HG02798 (cell line): Measurements from ENCODE around the gene GRID2.
"Not testable (repeated sequence)": the region's sequence is repeated elsewhere in the genome, so short reads cannot be mapped to it uniquely, and the experiment has no call there.

ENCODE experiments used
- ATAC-seq: cut with Tn5 transposase; IDR thresholded peaks from one replicate; pipeline ENCODE4 v1.9.1; 2021; ENCODE audit warnings: mild to moderate bottlenecking; ENCODE audit not compliant: unreplicated experiment, poor library complexity

Gene GRID2

DNA sequence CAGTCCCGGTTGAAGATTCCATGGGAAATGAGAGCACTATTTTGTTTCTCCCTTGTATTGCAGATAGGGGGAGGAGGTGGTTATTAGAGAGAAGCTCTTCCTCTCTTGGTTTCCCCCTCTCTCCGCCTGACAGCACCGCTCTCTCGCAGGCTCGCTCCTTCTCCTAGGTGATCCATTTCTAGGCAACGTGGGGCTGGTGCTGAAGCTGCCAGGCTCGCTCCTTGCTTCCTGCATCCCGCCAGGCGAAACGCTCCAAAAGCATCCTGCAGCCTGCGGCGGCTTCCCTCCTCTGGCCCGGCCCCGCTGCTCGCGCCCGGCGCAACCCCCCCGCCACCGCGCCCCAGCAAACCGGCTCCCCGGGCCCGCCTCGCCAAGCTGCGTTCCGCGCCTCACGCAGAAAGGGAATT is at the start of gene GRID2:
Gene GRID2, plus strand, starts transcription at position 346 of the 407 bp plus-strand sequence.
- no peak for ATAC-seq

DNA sequence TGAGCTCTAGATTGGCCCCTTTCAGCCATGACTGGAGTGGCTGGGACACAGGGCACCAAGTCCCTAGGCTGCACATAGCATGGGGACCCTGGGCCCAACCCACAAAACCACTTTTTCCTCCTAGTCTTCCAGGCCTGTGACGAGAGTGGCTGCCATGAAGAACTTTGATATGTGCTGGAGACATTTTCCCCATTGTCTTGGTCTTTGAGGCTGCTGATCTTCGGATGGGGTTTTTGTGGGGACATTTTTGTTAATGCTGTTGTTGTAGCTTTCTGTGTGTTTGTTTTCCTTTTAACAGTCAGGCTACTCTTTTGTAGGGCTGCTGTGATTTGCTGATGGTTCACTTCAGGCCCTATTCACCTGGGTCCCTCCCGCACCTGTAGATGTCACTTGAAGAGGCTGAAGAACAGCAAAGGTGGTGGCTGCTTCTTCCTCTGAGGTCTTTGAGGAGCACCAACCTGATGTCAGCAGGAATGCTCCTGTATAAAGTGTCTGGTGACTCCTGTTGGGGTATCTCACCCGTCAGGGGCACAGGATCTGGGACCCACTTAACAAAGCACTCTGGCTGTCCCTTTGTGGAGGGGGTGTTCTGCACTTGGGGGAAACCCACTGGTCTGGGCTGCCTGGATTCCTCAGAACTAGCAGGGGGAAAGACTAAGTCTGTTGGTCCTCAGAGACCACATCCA is 49.6 kb upstream of the GRID2 start:
- no peak for ATAC-seq

DNA sequence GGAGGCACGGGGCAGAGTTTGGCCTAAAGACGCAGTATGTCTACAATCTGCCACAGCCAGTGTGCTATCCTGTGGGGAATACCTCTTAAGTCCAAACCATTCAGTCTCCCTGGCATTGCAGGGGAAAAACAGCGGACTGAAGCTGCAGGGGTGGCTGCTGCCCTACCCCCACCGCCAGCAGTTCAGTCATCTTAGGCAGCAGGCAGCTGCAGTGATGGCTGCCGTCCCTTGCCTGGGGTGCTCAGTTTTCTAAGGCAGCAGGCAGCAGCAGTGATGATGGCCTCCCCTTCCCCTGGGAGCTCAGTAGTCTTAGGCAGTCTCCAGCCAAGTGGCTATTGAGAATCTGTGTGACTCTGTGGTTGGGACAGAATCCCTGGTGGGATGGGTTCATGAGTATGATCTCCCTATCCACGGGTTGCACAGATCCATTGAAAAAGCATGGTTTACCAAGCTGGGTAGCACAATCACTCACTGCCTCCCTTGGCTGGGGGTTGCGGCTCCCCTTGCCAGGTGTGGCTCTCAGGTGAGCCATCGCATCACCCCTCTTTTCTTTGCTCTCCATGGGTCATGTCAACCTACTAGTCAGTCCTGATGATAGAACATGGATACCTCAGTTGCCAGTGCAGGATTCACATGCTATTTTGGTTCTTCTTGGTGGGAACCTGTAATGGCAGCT is 48.9 kb upstream of the GRID2 start:
- no peak for ATAC-seq

DNA sequence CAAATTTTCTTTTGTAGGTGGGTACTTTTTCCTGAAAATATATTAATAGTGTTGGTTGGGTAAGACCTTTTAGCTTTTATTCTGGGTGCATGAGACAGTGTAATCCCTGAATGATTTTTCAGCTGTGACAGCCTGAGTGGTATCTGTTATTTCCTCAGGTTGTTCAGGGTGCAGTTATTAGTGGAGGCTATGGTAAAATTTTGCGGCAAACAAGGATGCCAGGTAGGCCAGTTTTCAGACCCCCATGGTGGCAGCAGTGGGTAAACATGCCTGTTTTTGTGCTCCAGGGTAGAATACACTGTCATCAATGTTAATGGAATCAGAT is 47.9 kb upstream of the GRID2 start:
- no peak for ATAC-seq

DNA sequence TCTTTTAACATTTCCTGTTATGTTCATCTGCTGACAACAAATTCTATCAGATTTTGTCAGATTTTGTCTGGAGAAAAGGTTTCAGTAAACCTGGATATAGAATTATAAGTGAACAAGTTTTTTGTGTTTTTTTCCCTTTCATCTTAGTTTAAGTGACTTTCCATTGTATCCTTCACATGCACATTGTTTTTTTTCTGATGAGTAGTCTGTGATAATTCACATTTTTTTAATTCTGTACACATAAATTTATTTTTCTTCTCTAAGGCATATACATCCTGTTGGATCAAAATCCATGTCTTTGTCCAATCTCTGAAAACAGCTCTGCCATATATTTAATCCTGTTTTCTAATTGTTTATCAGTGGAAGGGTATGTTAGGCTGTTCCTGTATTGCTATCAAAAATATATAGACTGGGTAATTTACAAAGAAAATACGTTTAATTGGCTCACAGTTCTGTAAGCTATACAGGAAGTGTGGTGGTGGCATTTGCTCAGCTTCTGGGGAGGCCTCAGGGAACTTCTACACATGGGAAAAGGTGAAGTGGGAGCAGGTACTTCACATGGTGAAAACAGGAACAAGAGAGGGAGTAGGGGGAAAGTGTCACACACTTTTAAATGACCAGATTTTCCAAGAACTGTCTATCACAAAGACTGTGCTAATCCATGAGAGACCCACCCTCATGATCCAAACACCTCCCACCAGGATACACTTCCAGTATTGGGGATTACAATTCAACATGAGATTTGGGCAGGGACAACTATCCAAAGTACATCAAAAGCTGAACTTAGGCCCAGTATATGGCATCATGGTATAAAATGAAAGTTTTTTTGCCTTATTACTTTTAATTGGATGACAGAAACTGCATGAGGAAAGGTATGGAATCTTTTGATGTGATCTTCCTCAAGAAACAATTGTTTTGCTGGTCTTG is 45.6 kb upstream of the GRID2 start:
- ATAC-seq: no peak

DNA sequence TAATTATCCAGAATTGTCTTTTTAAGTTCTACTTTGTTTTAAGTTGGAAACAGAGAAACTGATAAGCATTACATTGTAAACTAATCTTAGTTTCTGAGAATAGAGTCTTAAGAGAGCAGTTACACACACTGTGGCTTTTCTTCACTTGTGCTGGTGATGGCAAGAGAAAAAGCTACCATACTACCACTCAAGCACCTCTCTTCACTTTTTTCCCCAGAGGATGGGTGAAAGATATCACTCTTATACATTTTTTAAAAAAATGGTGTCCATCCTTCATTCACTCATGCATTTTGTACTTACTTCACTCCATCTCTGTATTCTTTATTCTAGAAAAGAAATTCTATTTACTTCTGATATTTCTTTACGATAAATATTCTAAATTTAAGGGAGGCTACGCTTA is 42.5 kb upstream of the GRID2 start:
- ATAC-seq: no peak

DNA sequence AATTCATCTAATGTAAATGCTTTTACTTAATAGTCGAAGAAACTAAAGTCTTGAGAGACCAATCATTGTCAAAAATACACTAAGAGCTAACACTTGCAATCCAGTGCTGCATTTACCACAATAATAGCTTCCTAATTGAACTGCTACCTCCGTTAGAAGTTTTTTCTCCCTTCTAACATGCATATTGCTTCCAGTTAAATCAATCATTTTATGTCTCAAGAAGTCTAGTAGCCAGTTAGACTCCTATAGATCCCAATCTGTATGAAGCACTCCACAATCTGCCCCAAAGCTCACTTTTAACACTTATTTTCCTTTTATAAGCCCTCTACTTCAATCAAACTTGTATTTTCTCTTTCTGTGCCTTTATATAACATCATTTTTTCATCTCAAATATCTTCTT is 41.4 kb upstream of the GRID2 start:
- no peak for ATAC-seq

DNA sequence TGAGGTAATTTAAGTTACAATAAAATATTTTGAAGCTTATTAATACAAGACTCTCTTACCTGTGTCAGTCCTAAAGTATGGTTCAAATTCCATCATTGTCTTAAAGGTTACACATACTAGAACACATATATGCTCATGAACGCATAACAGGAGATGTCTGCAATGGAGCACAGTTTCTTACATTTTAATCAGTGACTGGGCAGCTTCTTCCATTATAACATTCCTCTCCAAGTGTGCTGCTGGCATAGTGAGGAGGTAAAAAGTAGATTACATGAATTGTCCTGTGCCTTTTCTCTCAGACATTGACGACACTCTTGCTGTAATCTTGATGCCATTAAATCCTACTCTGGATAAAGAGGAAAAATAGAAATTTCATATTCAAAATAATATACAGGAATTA is 40.8 kb upstream of the GRID2 start:
- no peak for ATAC-seq

DNA sequence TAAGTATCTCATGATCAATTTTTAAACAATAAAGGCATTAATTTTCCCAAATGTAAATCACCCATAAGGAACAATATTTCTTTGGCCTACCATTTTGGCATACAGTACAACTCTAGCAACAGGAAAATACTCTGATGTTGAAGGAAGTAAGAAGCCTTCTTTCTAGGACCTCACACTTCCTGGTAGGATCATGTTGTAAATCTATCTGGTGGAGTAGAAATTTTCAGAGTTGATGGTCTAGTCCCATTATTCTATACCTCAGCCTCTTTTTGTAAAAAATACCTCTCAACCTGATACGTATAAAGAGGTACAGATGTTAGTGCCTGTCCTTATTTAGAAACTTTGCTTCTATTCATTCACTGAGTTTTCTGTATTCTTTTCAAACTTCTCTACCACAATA is 40.2 kb upstream of the GRID2 start:
- ATAC-seq: no peak

DNA sequence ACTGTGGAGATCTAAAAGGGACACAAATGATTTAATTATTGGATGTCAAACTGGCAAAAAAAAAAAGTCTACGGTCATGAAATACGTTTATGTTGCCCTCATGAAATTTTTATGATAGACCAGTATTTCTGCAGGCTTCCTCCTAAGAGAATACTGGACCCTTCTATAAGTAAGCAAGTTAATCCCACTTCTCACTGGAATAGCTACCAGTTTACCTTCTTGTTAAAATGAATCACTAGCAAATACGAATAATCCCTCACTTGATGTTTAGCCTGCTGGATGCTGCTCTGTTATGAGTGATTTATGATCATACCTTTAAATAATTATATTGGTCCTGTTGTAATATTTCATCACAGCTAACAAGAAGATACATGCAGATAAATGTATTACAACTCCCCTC is 39.6 kb upstream of the GRID2 start:
- no peak for ATAC-seq

DNA sequence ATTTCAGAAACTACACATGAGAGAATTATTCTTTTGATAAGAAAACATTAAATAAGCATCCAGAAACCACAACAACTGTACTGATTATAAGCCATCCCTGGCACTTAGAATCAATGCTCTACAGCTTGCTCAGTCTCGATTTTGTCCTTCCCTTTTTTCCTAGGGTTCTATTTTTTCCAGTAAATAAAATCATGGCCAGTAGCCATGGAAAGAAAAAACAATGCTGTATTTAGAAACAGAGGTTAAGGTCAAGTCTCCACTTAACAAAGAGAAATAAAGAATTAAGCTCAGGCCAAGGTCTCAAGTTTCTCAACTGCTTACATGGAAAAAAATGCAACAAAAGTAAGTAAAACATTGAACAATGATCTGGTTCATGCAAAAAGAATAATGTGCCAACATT is 38.7 kb upstream of the GRID2 start:
- ATAC-seq: no peak

DNA sequence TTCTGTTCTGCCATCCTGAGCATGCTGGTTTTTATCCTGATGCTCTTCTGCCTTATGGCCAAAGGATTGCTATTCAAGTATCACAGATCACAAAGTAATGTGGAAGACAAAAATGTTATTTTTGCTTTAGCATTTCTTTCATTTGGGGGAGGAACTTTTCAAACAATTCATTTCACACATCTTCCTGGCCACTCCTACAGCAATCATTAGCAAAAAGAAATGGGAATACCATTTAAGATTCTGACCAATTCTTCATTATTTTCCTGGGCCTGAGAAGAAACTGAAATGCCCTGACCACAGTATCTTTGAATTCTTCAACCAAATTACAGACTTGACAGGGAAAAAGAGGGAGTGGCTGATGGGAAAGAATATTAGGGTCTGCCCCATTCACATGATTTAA is 38.0 kb upstream of the GRID2 start:
- ATAC-seq: no peak

DNA sequence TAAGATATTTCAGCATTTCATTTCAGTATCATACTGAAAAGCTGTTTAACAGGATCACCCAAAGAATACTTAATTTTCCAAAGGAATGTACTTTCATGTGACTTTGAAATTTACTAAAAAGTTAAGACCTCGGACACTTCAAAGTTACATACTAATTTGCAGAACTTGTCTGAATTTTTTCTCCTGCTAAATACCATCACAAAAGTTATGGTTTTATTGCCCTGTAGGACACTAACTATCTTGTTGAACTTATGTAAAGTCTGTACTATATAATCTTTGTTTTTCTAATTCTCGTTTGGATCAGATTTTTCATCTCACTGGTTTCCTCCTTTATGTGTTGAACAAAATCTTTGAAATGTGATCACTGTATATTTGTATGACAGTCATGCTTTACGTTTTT is 37.2 kb upstream of the GRID2 start:
- ATAC-seq: no peak

DNA sequence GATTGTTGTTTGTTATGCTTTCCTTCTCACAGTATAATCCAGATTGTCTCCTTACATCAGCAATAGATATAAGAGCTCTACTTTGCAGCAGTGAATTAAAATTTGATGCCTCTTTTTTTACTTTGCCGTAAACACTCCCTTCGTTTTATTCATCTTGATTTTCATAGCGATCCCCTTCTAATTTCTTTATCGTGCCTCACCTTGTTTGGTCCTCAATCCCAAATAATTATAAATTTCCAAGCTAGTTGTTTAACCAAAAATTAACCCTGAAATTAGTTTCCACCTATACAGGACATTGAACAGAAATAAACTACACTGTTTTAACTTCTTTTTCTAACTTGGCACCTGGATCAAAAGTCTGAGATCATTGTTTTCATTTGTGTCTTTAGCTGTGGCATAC is 35.1 kb upstream of the GRID2 start:
- no peak for ATAC-seq

DNA sequence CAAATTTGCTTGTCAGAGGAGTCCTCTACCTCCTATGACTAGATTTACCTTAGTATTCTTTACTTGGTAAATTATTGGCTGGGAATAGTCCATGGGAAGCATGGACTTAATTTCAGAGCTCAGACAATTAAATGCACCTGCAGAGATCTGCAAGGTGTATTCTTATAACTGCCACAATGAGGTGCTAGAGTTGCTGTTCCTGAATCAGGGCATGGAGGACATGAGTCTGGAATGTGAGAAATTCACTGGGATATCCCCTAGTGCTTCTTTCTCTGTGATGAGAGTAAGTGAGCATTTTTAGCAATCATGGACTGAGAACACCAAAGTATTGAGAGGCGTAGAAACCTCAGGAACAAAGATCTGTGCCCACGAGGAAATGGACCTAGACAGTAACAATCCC is 32.9 kb upstream of the GRID2 start:
- ATAC-seq: no peak

DNA sequence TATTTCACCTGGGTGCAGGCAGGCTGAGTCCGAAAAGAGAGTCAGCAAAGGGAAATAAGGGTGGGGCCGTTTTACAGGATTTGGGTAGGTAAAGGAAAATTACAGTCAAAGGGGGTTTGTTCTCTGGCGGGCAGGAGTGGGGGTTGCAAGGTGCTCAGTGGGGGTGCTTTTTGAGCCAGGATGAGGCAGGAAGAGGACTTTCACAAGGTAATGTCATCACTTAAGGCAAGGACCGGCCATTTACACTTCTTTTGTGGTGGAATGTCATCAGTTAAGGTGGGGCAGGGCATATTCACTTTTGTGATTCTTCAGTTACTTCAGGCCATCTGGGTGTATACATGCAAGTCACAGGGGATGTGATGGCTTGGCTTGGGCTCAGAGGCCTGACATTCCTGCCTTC is 32.2 kb upstream of the GRID2 start:
- ATAC-seq: not testable (repeated sequence)

DNA sequence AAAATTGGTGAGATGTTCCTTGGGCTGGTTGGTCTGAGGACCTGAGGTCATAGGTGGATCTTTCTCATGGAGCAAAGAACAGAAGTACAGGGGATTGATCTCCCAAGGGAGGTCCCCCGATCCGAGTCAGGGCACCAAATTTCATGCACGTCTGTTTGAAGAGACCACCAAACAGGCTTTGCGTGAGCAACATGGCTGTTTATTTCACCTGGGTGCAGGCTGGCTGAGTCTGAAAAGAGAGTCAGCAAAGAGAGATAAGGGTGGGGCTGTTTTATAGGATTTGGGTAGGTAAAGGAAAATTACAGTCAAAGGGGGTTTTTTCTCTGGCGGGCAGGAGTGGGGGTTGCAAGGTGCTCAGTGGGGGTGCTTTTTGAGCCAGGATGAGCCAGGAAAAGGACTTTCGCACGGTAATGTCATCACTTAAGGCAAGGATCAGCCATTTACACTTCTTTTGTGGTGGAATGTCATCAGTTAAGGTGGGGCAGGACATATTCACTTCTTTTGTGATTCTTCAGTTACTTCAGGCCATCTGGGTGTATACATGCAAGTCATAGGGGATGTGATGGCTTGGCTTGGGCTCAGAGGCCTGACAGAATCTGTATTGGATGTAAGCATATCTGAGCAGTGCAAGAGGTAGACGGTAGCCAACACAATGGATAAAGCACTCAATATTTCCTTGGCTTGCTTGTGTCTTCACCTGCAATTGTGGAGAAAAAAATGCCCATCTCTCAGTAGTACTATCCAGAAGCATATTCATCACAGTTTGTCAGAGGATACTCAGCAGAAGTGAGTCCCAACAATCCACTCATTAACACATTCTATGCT is 26.5 kb upstream of the GRID2 start:
- ATAC-seq: not testable (repeated sequence)

DNA sequence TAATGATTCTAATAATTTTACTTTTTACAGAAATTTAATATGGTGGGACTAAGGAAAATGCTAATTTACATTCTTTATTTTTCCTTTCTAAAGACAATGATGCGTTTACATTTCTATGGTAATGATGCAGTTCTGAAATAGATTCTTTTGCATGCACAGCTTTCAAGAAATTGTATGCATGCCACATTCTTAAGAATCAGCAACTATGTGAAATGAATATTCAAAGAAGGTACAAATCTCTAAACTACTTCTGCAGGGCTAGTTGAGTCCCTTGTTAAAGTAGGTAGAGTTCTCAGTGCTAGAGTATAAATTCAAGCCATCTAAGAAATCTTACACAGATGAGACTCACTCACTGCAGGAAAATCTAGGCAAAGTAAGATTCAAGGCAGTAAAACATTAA is 24.5 kb upstream of the GRID2 start:
- no peak for ATAC-seq

DNA sequence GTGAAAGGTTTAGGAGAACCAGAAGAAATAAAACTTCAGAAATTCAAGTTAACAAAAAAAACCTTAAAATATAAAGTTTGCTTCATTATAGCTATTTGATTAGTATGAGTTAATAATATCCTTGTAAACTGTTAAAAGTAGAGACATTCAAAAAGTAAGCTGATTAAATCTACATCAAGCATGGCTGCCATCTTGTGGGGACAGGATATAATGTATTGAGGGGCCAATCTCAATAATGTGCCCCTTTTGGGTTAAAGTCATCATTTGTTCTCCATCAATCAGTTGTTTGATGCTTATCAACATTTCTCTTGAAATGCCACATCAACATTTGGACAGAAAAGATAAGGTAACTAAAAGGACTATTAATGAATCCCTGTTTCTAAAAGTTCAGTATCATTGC is 4.6 kb upstream of the GRID2 start:
- no peak for ATAC-seq

DNA sequence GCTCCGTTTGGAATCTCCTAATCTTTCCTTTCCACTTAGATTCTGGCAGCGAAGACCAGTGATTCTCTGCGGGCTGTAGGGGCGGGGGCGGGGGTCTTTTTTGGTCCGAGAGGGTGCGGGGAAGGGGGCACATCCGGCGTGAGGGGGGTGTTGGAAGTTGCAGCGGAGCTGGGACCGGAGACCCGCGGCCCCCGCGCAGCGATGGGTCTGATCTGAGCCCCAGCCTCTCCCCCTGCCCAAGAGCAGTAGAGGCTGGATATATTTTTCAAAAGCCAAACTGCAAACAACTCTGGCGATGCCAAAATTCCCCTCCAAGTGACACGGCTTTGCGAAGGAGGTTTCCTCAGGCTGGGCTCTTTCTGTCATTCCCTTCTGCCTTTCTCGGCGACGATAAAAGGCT is 355 bp downstream of the GRID2 start:
- no peak for ATAC-seq

DNA sequence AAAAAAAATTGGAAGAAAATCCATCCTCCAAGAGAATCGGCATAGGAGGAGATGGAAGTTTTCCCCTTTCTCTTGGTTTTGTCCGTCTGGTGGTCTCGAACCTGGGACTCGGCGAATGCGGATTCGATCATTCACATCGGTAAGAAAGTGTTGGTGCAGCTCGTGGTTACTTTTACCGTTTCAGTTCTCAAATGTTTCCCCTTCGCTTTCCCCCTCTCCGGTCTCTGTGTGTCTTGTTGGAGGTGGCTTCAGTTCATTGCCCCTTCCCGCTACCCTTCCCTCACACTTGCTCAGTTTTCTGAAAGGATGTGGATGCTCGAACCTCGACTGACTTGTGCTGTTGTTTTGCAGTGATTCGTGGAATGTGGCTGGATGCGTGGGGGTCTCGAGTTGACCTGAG is 840 bp downstream of the GRID2 start:
- ATAC-seq: no peak
